ENCODE results near the gene RAB11A. TPM values are rescaled to one million over a fixed set of nuclear protein-coding genes. Genes with fewer than 3 reads are reported as not detected.

RAB11A gene
- polyA plus RNA-seq, 1 of the 3 experiments (the other 2 are of a cell fraction): 352 TPM

- POLR2A ChIA-PET: no interaction called here
- TF ChIP-seq JUND (IDR thresholded peaks at IDR 0.05) (no peak), MAX (IDR thresholded peaks at IDR 0.05; ENCODE audit: low read depth) (no peak), EP300 (IDR thresholded peaks at IDR 0.05; ENCODE audit: borderline replicate concordance in 1 of 2, low read depth in 1 of 2, low read length in 1 of 2) (no peak), FOXJ3 (CRISPR knock-in tag; IDR thresholded peaks at IDR 0.05) (no peak), TCF12 (IDR thresholded peaks at IDR 0.05) (no peak), CHD2 (IDR thresholded peaks at IDR 0.05; ENCODE audit: low read length, partially characterized antibody) (no peak), REST (IDR thresholded peaks at IDR 0.05; ENCODE audit: low read depth, low read length) (no peak), TEAD4 (IDR thresholded peaks at IDR 0.05; ENCODE audit: borderline replicate concordance, insufficient read depth) (no peak), GABPA (IDR thresholded peaks at IDR 0.05; ENCODE audit: low read depth) (no peak), RAD21 (IDR thresholded peaks at IDR 0.05; ENCODE audit: low read length) (no peak), ZBTB33 (IDR thresholded peaks at IDR 0.05; ENCODE audit: borderline replicate concordance, low read depth) (no peak)
- H3K4me2 ChIP-seq: no peak overlapping the region
Observed at GRCh38 chr15:65901336-65901735, 32.0 kb downstream of the RAB11A start.

GRCh38 chr15:65901836-65902235 is 32.5 kb downstream of the RAB11A start:
- Histone ChIP-seq H3K27ac (ENCODE audit: low read depth in 2 of 2, low read length in 1 of 2) (no peak overlapping the region), H3K9ac (no peak overlapping the region), H3K79me2 (ENCODE audit: insufficient read depth) (no peaks in the 10 kb centered on the region), H2AFZ (ENCODE audit: low read depth) (no peak overlapping the region), H3K27me3 (ENCODE audit: insufficient read depth) (no peaks in the 10 kb centered on the region), H3K4me1 (ENCODE audit: control insufficient read depth in 1 of 2, insufficient read depth in 2 of 2, low read depth in 1 of 2, low read length in 1 of 2) (no peaks in the 10 kb centered on the region; a peak in 1 of 4 replicates), H3K9me2 (no peaks in the 10 kb centered on the region), H4K20me1 (ENCODE audit: insufficient read depth) (no peaks in the 10 kb centered on the region), H3F3A (replicated peaks; ENCODE audit: insufficient read depth) (no peaks in the 10 kb centered on the region), H3K4me3 (ENCODE audit: low read depth in 2 of 2, low read length in 1 of 2) (no peak overlapping the region), H3K4me2 (no peak overlapping the region), H3K9me3 (no peaks in the 10 kb centered on the region), H3K36me3 (replicated peaks in 1 of 2; ENCODE audit: control insufficient read depth in 1 of 2, insufficient read depth in 2 of 2, low read length in 1 of 2) (peaks cover 36 to 80% of the 10 kb centered on the region in 2 experiments)
- ChIA-PET POLR2A (no interaction called here), CTCF (interaction anchor here (1.4 kb wide), 1 partner anchor 306 kb away, joined by 6 read pairs; no protein-coding TSS in a partner anchor)
- TF ChIP-seq USF1 (IDR thresholded peaks at IDR 0.05; ENCODE audit: borderline replicate concordance, low read depth) (no peak), SIN3A (IDR thresholded peaks at IDR 0.05; ENCODE audit: borderline replicate concordance, low read depth, low read length) (no peak), REST (IDR thresholded peaks at IDR 0.05; ENCODE audit: low read depth, low read length) (no peak), EP300 (IDR thresholded peaks at IDR 0.05; ENCODE audit: borderline replicate concordance in 1 of 2, low read depth in 1 of 2, low read length in 1 of 2) (no peak)
- 95% methylated on average over 3 of the region's 3 CpGs for WGBS (ENCODE audit: low lambda C conversion rate)
- no peak for DNase-seq

More at GRCh38 chr15:65901336-65901735, 32.0 kb downstream of the RAB11A start:
- no peaks in the 10 kb centered on the region for H3K79me2 ChIP-seq (ENCODE audit: insufficient read depth)
- H3K9me3 ChIP-seq: no peaks in the 10 kb centered on the region
- no peaks in the 10 kb centered on the region for H3K27me3 ChIP-seq (ENCODE audit: insufficient read depth)
- no peak for DNase-seq
- no peaks in the 10 kb centered on the region for H3K9me2 ChIP-seq
- peaks cover 41 to 82% of the 10 kb centered on the region in 2 experiments for H3K36me3 ChIP-seq (replicated peaks in 1 of 2; ENCODE audit: control insufficient read depth in 1 of 2, insufficient read depth in 2 of 2, low read length in 1 of 2)
- H3K4me1 ChIP-seq (ENCODE audit: control insufficient read depth in 1 of 2, insufficient read depth in 2 of 2, low read depth in 1 of 2, low read length in 1 of 2): no peaks in the 10 kb centered on the region; a peak in 1 of 4 replicates
- H2AFZ ChIP-seq (ENCODE audit: low read depth): no peak overlapping the region
- no peak overlapping the region for H3K27ac ChIP-seq (ENCODE audit: low read depth in 2 of 2, low read length in 1 of 2)
- no peak overlapping the region for H3K4me3 ChIP-seq (ENCODE audit: low read depth in 2 of 2, low read length in 1 of 2)
- 90% methylated on average over 2 of the region's 2 CpGs for WGBS (ENCODE audit: low lambda C conversion rate)
- CTCF ChIA-PET: interaction anchor here (1.4 kb wide), 1 partner anchor 305 kb away, joined by 6 read pairs; no protein-coding TSS in a partner anchor
- H3K9ac ChIP-seq: no peak overlapping the region
- no peaks in the 10 kb centered on the region for H3F3A ChIP-seq (replicated peaks; ENCODE audit: insufficient read depth)
- H4K20me1 ChIP-seq (ENCODE audit: insufficient read depth): no peaks in the 10 kb centered on the region
